HFFc6 (cell line): ENCODE measurements around the gene USP10. TPM values are rescaled to one million over a fixed set of nuclear protein-coding genes. Genes with fewer than 3 reads are reported as not detected.

Source experiments
- DNase-seq: peaks from one replicate; pipeline ENCODE4 v3.0.0-alpha.2; 2018
- H3K27ac Mint-ChIP-seq: 2 replicates; pipeline ENCODE4 v1.8.0; 2020; ENCODE audit warnings: mild to moderate bottlenecking, mixed read lengths
- H3K27me3 Mint-ChIP-seq: 2 replicates; pipeline ENCODE4 v1.8.0; 2021; ENCODE audit warnings: mild to moderate bottlenecking, moderate library complexity, mixed read lengths; ENCODE audit not compliant: insufficient read depth
- H3K36me3 Mint-ChIP-seq: 2 replicates; pipeline ENCODE4 v1.8.0; 2021; ENCODE audit warnings: low read depth, mixed read lengths
- H3K4me1 Mint-ChIP-seq: 2 replicates; pipeline ENCODE4 v1.8.0; 2020; ENCODE audit warnings: low read depth, mixed read lengths
- H3K4me3 Mint-ChIP-seq: 2 replicates; pipeline ENCODE4 v1.8.0; 2020; ENCODE audit warnings: mild to moderate bottlenecking, moderate library complexity, mixed read lengths
- H3K9me3 Mint-ChIP-seq: 2 replicates; pipeline ENCODE4 v1.8.0; 2020; ENCODE audit warnings: mild to moderate bottlenecking, mixed read lengths
- CTCF ChIP-seq: fragments of 200-600 bp; sonication (generic); IDR thresholded peaks from 2 replicates; pipeline ENCODE4 v1.5.0; 2021; ENCODE audit warnings: antibody characterized with exemption, mild to moderate bottlenecking
- total RNA-seq, 6 experiments: library from RNA; stranded (reverse); fragmentation: NEBNext Ultra II Directional; extraction: Animal tissue kit (Norgen Biotek cat#: 25700); gene quantifications; 2 replicates in 1 of 6; 3 replicates in 5 of 6; pipeline ENCODE4 v1.2.3, GENCODE V29; 2021

The USP10 gene
- total RNA-seq, 6 experiments from 2014 or later = 83.2 to 106 (median 92.3) TPM

GRCh38 chr16:84724606-84725309 lies 25.0 kb downstream of the USP10 start:
- Mint-ChIP-seq H3K4me1 (peaks cover 80% of the 10 kb centered on the region), H3K36me3 (peaks cover 9% of the 10 kb centered on the region; the same call in 1 of the 2 replicates), H3K9me3 (no peaks in the 10 kb centered on the region), H3K27me3 (no peaks in the 10 kb centered on the region), H3K27ac (peak overlapping the region; percentile 72), H3K4me3 (peak overlapping the region; percentile 28; the same call in 1 of the 2 replicates)
- no peak for TF ChIP-seq CTCF
- no peak for DNase-seq

GRCh38 chr16:84725481-84726078 lies 25.8 kb downstream of the USP10 start:
- no peak for DNase-seq
- no peak overlapping the region for H3K4me3 Mint-ChIP-seq
- peak overlapping the region; percentile 72; the same call in 1 of the 2 replicates for H3K27ac Mint-ChIP-seq
- H3K27me3 Mint-ChIP-seq = no peaks in the 10 kb centered on the region
- peaks cover 81% of the 10 kb centered on the region for H3K4me1 Mint-ChIP-seq
- TF ChIP-seq CTCF = no peak
- H3K9me3 Mint-ChIP-seq = no peaks in the 10 kb centered on the region
- peaks cover 5% of the 10 kb centered on the region; the same call in 1 of the 2 replicates for H3K36me3 Mint-ChIP-seq

GRCh38 chr16:84726079-84726668 lies 26.4 kb downstream of the USP10 start:
- peak overlapping the region; percentile 61 for H3K27ac Mint-ChIP-seq
- no peaks in the 10 kb centered on the region for H3K9me3 Mint-ChIP-seq
- TF ChIP-seq CTCF = peak; percentile 99
- no peaks in the 10 kb centered on the region for H3K27me3 Mint-ChIP-seq
- H3K4me1 Mint-ChIP-seq = peaks cover 85% of the 10 kb centered on the region
- DNase-seq = peak; percentile 69
- H3K36me3 Mint-ChIP-seq = peaks cover 5% of the 10 kb centered on the region; the same call in 1 of the 2 replicates
- peak overlapping the region; percentile 37; the same call in 1 of the 2 replicates for H3K4me3 Mint-ChIP-seq

- no peak for TF ChIP-seq CTCF
- peaks cover 3% of the 10 kb centered on the region for H3K36me3 Mint-ChIP-seq
- no peak for DNase-seq
- H3K27ac Mint-ChIP-seq = peak overlapping the region; percentile 61
- H3K27me3 Mint-ChIP-seq = no peaks in the 10 kb centered on the region
- no peaks in the 10 kb centered on the region for H3K9me3 Mint-ChIP-seq
- peaks cover 92% of the 10 kb centered on the region for H3K4me1 Mint-ChIP-seq
- H3K4me3 Mint-ChIP-seq = no peak overlapping the region
Observed at GRCh38 chr16:84726669-84727467, 27.1 kb downstream of the USP10 start.

GRCh38 chr16:84728853-84729424 lies 29.1 kb downstream of the USP10 start:
- peak overlapping the region; percentile 90 for H3K27ac Mint-ChIP-seq
- no peak for TF ChIP-seq CTCF
- peaks cover 87% of the 10 kb centered on the region for H3K4me1 Mint-ChIP-seq
- no peak for DNase-seq
- H3K9me3 Mint-ChIP-seq = no peaks in the 10 kb centered on the region
- no peaks in the 10 kb centered on the region for H3K27me3 Mint-ChIP-seq
- H3K4me3 Mint-ChIP-seq = peak overlapping the region; percentile 86; the same call in 1 of the 2 replicates
- peaks cover 8% of the 10 kb centered on the region for H3K36me3 Mint-ChIP-seq
